ENCODE results near the gene RIMBP2.

RIMBP2 gene

DNA sequence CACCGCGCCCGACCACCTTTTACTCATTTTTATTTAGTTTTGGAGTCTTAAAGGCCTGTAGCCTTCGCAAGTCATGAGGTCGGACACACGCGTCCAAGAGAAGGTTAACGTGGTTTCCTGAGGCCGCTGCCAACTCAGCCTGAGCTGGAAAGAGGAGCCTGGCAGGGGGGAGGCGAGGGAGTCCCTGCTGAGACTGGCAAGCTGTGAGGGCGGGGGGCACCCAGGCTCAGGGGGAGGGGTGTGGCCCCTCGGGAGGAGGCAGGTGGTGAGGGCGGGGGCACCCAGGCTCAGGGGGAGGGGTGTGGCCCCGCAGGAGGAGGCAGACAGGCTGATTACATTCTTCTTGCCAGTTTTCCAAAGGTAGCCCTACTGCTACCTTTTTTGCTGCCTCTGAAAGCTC lies 235.2 kb downstream of the RIMBP2 start:
- no peak for DNase-seq (ENCODE audit: low read depth in 1 of 2, low spot score in 1 of 2)
- TF ChIP-seq JUND (IDR thresholded peaks at IDR 0.05; ENCODE audit: low read depth), result no peak
- in situ Hi-C loops (cut with HindIII; ENCODE audit: low pct_unique_long_range_greater_than_20kb, low sequenced_read_pairs), result no loop called here

GRCh38 chr12:130480231-130480630 lies 235.9 kb downstream of the RIMBP2 start:
- no peak for DNase-seq (ENCODE audit: low read depth in 1 of 2, low spot score in 1 of 2)
- in situ Hi-C loops (cut with HindIII; ENCODE audit: low pct_unique_long_range_greater_than_20kb, low sequenced_read_pairs), result no loop called here
- no peak for TF ChIP-seq JUND (IDR thresholded peaks at IDR 0.05; ENCODE audit: low read depth)

GRCh38 chr12:130479401-130480125 lies 236.5 kb downstream of the RIMBP2 start:
- DNase-seq (ENCODE audit: low read depth in 1 of 2, low spot score in 1 of 2), result no peak
- in situ Hi-C loops (cut with HindIII; ENCODE audit: low pct_unique_long_range_greater_than_20kb, low sequenced_read_pairs), result no loop called here
- no peak for TF ChIP-seq JUND (IDR thresholded peaks at IDR 0.05; ENCODE audit: low read depth)

DNA sequence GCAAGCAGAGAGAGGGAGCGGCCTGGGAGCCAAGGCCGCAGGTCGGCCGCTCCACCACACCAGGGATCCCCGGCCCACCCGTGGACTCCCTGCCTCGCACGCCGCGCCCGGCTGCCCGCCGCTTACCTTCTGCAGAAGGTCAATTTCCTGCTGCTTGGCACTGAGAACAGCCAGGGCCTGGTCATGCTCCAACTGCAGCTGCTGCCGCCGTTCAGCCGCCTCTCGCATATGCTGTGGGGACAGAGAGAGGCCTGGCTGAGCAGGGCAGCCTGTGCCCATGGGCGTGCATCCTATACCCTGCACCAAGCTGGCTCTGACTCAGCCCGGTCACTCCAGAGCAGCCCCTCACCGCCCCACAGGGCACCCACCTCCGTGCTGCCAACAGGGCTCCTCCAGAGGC lies 237.3 kb downstream of the RIMBP2 start:
- no peak for TF ChIP-seq JUND (IDR thresholded peaks at IDR 0.05; ENCODE audit: low read depth)
- in situ Hi-C loops (cut with HindIII; ENCODE audit: low pct_unique_long_range_greater_than_20kb, low sequenced_read_pairs), result no loop called here
- no peak for DNase-seq (ENCODE audit: low read depth in 1 of 2, low spot score in 1 of 2)

DNA sequence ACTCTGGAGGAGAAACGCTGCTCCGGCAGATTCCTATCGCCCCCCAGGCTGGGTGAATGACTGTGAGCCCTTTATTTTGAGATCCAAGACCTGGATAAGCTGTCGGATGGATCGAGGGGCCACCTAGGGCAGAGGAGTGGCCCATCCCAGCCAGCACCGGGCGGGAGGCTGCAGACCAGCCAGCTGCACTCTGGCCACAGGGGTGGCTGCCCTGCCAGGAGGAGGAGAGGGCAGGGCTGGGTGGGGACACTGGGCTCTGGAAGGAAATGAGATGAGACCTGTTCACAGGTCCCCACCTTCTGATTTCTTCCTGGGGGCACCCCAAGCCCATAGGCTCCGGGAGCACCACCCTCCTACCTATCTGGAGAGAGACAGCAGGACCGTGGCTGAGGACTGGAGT lies 238.4 kb downstream of the RIMBP2 start:
- no peak for DNase-seq (ENCODE audit: low read depth in 1 of 2, low spot score in 1 of 2)
- in situ Hi-C loops (cut with HindIII; ENCODE audit: low pct_unique_long_range_greater_than_20kb, low sequenced_read_pairs), result no loop called here
- TF ChIP-seq JUND (IDR thresholded peaks at IDR 0.05; ENCODE audit: low read depth), result no peak

- in situ Hi-C loops (cut with HindIII; ENCODE audit: low pct_unique_long_range_greater_than_20kb, low sequenced_read_pairs), result no loop called here
- DNase-seq (ENCODE audit: low read depth in 1 of 2, low spot score in 1 of 2), result no peak
- no peak for TF ChIP-seq JUND (IDR thresholded peaks at IDR 0.05; ENCODE audit: low read depth)
Measured at GRCh38 chr12:130477266-130477665, 238.8 kb downstream of the RIMBP2 start.

- DNase-seq (ENCODE audit: low read depth in 1 of 2, low spot score in 1 of 2), result no peak
- in situ Hi-C loops (cut with HindIII; ENCODE audit: low pct_unique_long_range_greater_than_20kb, low sequenced_read_pairs), result no loop called here
- no peak for TF ChIP-seq JUND (IDR thresholded peaks at IDR 0.05; ENCODE audit: low read depth)
Measured at GRCh38 chr12:130476451-130477135, 239.5 kb downstream of the RIMBP2 start.

DNA sequence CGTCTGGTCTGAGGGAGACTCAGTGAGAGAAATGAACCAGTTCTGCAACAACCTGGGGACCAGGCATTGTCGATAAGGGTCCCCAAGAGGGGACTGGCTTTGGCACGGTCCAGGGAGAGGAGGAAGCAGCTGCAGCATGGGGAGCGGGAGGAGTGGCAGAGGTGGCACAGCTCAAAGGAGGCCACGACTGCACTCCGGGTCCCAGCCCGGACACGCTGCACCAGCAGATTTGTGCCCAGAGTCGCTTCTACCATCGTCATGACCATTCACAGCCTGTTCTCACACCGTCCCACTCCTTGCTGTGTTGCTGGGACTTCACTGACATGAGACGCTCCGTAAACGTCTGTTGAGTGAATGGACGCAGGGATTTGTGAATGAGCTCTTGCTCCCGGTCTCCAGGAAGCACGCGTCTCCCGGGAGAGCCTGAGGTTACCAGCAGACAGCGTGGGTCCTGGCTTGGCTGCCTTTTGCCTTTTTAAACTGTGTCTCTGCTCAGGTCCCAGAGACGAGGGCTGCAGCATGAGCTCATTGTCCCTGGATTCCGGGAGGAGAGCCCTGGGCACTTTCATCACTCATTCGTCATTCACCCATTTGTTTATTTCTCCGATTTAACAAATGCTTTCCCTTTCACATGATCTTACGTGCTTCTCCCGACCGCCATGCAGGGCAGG lies 241.4 kb downstream of the RIMBP2 start:
- in situ Hi-C loops (cut with HindIII; ENCODE audit: low pct_unique_long_range_greater_than_20kb, low sequenced_read_pairs), result no loop called here
- TF ChIP-seq JUND (IDR thresholded peaks at IDR 0.05; ENCODE audit: low read depth), result no peak
- DNase-seq (ENCODE audit: low read depth in 1 of 2, low spot score in 1 of 2), result peak in 1 of 2 experiments; percentile 11

DNA sequence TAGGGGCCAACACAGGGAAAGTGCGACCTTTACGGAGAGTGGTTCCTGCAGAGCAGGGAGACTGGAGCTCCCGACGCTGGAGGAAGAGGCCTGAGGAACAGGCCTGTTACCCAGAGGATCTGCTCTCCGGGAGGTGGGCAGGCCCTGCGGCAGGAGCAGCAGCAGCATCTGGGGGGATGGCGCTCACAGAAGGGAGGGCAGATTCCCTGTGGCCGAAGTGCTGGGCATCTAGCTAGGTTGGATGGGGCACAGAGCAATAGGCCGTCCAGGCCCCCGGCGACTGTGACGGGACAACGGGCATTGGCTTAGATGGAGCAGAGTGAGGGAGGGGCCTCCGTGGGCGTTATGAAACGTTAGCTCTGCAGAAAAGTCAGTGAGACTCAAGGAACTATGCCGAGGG lies 242.8 kb downstream of the RIMBP2 start:
- in situ Hi-C loops (cut with HindIII; ENCODE audit: low pct_unique_long_range_greater_than_20kb, low sequenced_read_pairs), result no loop called here
- no peak for DNase-seq (ENCODE audit: low read depth in 1 of 2, low spot score in 1 of 2)
- no peak for TF ChIP-seq JUND (IDR thresholded peaks at IDR 0.05; ENCODE audit: low read depth)

DNA sequence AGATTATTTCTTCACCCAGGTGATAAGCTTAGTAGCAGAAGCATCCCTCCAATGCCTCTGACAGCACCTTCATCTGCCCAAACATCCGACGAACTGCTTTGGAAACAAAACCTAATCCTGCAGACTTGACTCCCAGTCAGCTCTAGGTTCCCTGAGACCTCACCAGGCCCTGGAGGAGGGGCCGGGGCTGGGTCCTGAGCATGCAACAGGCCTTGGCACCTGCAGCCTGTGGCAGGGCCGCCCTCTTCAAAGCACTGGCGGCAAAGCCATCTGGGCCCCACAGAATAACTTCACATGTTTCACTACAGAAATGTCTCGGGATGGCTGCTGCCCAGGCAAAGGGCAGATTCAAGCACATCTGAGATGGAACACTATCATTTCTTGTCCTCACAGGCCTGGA lies 245.1 kb downstream of the RIMBP2 start:
- no peak for TF ChIP-seq JUND (IDR thresholded peaks at IDR 0.05; ENCODE audit: low read depth)
- in situ Hi-C loops (cut with HindIII; ENCODE audit: low pct_unique_long_range_greater_than_20kb, low sequenced_read_pairs), result no loop called here
- DNase-seq (ENCODE audit: low read depth in 1 of 2, low spot score in 1 of 2), result no peak

DNA sequence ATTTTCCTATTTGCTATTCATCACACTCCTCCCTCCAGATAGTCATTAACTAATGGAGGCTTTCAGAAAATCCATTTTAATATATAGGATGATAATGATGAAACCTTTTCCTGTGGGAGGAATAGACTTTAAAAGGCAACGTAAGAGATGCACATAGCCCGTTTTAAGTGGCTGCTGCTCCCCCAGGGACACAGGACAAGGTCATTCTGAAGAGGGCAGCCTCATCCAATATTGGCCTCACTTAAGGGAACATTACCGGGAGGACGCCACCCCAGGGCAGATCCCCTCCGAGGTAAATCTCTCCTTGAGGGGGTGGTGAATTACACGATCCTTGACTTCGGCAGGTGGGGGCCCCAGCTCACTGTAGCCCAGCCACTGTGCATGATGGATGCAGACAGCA lies 246.5 kb downstream of the RIMBP2 start:
- no peak for DNase-seq (ENCODE audit: low read depth in 1 of 2, low spot score in 1 of 2)
- in situ Hi-C loops (cut with HindIII; ENCODE audit: low pct_unique_long_range_greater_than_20kb, low sequenced_read_pairs), result no loop called here
- TF ChIP-seq JUND (IDR thresholded peaks at IDR 0.05; ENCODE audit: low read depth), result no peak

DNA sequence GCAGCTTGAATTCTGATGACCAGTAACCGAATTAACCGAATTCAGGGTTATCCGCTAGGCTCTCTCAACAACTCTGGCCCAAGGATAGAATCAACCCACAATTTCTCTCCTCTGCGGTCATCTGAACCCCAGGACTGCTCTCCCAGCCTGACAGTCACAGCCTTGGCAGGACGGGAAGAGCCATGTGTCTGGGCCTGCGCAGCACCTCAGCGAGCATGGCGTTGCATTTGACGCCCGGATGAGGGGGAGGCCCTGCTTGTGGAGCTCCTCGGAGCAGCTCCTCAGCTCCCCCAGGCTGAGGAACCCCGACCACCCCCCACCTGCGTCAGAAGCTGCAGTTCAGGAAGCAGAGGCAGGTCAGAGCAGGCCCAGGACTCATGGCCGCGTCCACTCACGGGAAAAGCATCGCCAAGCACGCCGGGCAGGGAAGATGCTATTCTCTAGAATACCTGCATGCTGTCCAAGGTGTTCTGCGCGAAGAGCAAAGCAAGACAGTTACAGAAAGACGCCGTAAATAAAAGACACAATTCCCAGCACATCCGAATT lies 247.3 kb downstream of the RIMBP2 start:
- no peak for TF ChIP-seq JUND (IDR thresholded peaks at IDR 0.05; ENCODE audit: low read depth)
- DNase-seq (ENCODE audit: low read depth in 1 of 2, low spot score in 1 of 2), result no peak
- in situ Hi-C loops (cut with HindIII; ENCODE audit: low pct_unique_long_range_greater_than_20kb, low sequenced_read_pairs), result no loop called here

- no peak for TF ChIP-seq JUND (IDR thresholded peaks at IDR 0.05; ENCODE audit: low read depth)
- no peak for DNase-seq (ENCODE audit: low read depth in 1 of 2, low spot score in 1 of 2)
- in situ Hi-C loops (cut with HindIII; ENCODE audit: low pct_unique_long_range_greater_than_20kb, low sequenced_read_pairs), result no loop called here
Measured at GRCh38 chr12:130468186-130468585, 247.9 kb downstream of the RIMBP2 start.

Data from T47D (cell line).